ENCODE data around the gene ERBB3. TPM values are rescaled to one million over a fixed set of nuclear protein-coding genes. Genes with fewer than 3 reads are reported as not detected.
A peak's percentile ranks its signal among the peaks of the same experiment; 100 is the strongest.

ERBB3 gene
- total RNA-seq, 1 donor = 1.5 TPM

GRCh38 chr12:56145217-56145616 lies 65.3 kb downstream of the ERBB3 start:
- H3K4me3 ChIP-seq (ENCODE audit: low read depth, low read length) = no peak overlapping the region
- no peak for DNase-seq (ENCODE audit: low read depth)
- no peak for TF ChIP-seq CTCF (IDR thresholded peaks at IDR 0.05; ENCODE audit: insufficient read depth, low read length)

- no peak for TF ChIP-seq CTCF (IDR thresholded peaks at IDR 0.05; ENCODE audit: insufficient read depth, low read length)
- peak; percentile 63 for DNase-seq (ENCODE audit: low read depth)
Observed at GRCh38 chr12:56146492-56147460, 66.8 kb downstream of the ERBB3 start.

DNA sequence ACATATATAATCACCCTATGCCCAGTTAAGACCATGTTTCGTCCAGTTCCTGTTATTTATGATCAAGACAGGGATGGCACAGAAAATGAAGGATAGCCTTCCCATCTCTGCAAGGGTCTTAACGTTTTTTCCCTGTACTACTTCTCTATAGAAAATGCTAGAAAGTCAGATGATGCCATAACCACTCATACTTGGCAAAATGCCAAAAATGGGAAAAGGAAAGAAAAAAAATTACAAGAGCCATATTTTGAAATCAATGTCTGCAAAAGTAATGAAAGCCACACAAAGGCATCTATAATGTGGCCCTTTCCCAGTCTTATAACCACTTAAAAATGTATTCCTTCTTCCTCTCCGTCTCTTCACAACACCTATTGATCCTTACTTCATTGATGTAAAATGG lies 70.6 kb downstream of the ERBB3 start:
- no peak overlapping the region for H3K4me3 ChIP-seq (ENCODE audit: low read depth, low read length)
- peak; percentile 63 for DNase-seq (ENCODE audit: low read depth)
- TF ChIP-seq CTCF (IDR thresholded peaks at IDR 0.05; ENCODE audit: insufficient read depth, low read length) = no peak

More at GRCh38 chr12:56146492-56147460, 66.8 kb downstream of the ERBB3 start:
- no peak overlapping the region for H3K4me3 ChIP-seq (ENCODE audit: low read depth, low read length)

GRCh38 chr12:56151672-56152131 lies 71.7 kb downstream of the ERBB3 start:
- H3K4me3 ChIP-seq (ENCODE audit: low read depth, low read length) = peak overlapping the region; percentile 75
- no peak for DNase-seq (ENCODE audit: low read depth)
- TF ChIP-seq CTCF (IDR thresholded peaks at IDR 0.05; ENCODE audit: insufficient read depth, low read length) = peak; percentile 42

GRCh38 chr12:56152132-56152755 lies 72.3 kb downstream of the ERBB3 start, which contains the start of gene MYL6B:
Gene MYL6B, plus strand, starts transcription at chr12:56152587. Its CDS starts 1,332 bp downstream, at chr12:56153919.
- H3K4me3 ChIP-seq (ENCODE audit: low read depth, low read length) = peak within 1 kb of the TSS; percentile 75
- DNase-seq (ENCODE audit: low read depth) = peak; percentile 86
- TF ChIP-seq CTCF (IDR thresholded peaks at IDR 0.05; ENCODE audit: insufficient read depth, low read length) = no peak

Other genes starting within 250 kb of the ERBB3 start
- 9.7 and 11.1 TPM in 2 replicates for gene MMP19, start 237.2 kb upstream of the ERBB3 start, total RNA-seq (ENCODE audit: low replicate concordance)
- gene PYM1, start 152.3 kb upstream of the ERBB3 start, total RNA-seq (ENCODE audit: low replicate concordance) = 23.3 and 35.7 TPM in 2 replicates
- gene DGKA, start 149.0 kb upstream of the ERBB3 start, total RNA-seq (ENCODE audit: low replicate concordance) = 50.6 and 62.1 TPM in 2 replicates
- 0.27 and 0.82 TPM in 2 replicates for gene PMEL, start 114.1 kb upstream of the ERBB3 start, total RNA-seq (ENCODE audit: low replicate concordance)
- 8.5 and 38.5 TPM in 2 replicates for gene CDK2, start 113.3 kb upstream of the ERBB3 start, total RNA-seq (ENCODE audit: low replicate concordance)
- 47.8 and 75.2 TPM in 2 replicates for gene RAB5B, start 106.1 kb upstream of the ERBB3 start, total RNA-seq (ENCODE audit: low replicate concordance)
- gene SUOX, start 82.9 kb upstream of the ERBB3 start, total RNA-seq (ENCODE audit: low replicate concordance) = 20.4 and 40.4 TPM in 2 replicates
- gene IKZF4, start 59.1 kb upstream of the ERBB3 start, total RNA-seq (ENCODE audit: low replicate concordance) = 0.65 and 3.4 TPM in 2 replicates
- 321 and 893 TPM in 2 replicates for gene RPS26, start 38.2 kb upstream of the ERBB3 start, total RNA-seq (ENCODE audit: low replicate concordance)
- 102 and 141 TPM in 2 replicates for gene PA2G4, start 24.4 kb downstream of the ERBB3 start, total RNA-seq (ENCODE audit: low replicate concordance)
- 2,772 and 12,570 TPM in 2 replicates for gene RPL41, start 36.5 kb downstream of the ERBB3 start, total RNA-seq (ENCODE audit: low replicate concordance)
- 5.9 and 7.3 TPM in 2 replicates for gene ZC3H10, start 38.1 kb downstream of the ERBB3 start, total RNA-seq (ENCODE audit: low replicate concordance)
- 207 and 267 TPM in 2 replicates for gene ESYT1, start 48.1 kb downstream of the ERBB3 start, total RNA-seq (ENCODE audit: low replicate concordance)
- 74.2 and 125 TPM in 2 replicates for gene MYL6B, start 72.4 kb downstream of the ERBB3 start, total RNA-seq (ENCODE audit: low replicate concordance)
- 1,047 and 1,209 TPM in 2 replicates for gene MYL6, start 78.2 kb downstream of the ERBB3 start, total RNA-seq (ENCODE audit: low replicate concordance)
- gene SMARCC2, start 109.3 kb downstream of the ERBB3 start, total RNA-seq (ENCODE audit: low replicate concordance) = 69.4 and 222 TPM in 2 replicates
- 75.0 and 86.0 TPM in 2 replicates for gene RNF41, start 141.8 kb downstream of the ERBB3 start, total RNA-seq (ENCODE audit: low replicate concordance)
- gene NABP2, start 144.2 kb downstream of the ERBB3 start, total RNA-seq (ENCODE audit: low replicate concordance) = 13.9 and 31.5 TPM in 2 replicates
- gene SLC39A5, start 149.9 kb downstream of the ERBB3 start, total RNA-seq (ENCODE audit: low replicate concordance) = 0.18 TPM in 1 of 2 replicates, not detected in the other
- gene ANKRD52, start 178.2 kb downstream of the ERBB3 start, total RNA-seq (ENCODE audit: low replicate concordance) = 8.7 and 20.0 TPM in 2 replicates
- gene COQ10A, start 186.8 kb downstream of the ERBB3 start, total RNA-seq (ENCODE audit: low replicate concordance) = 5.1 and 8.0 TPM in 2 replicates
- gene CS, start 220.2 kb downstream of the ERBB3 start, total RNA-seq (ENCODE audit: low replicate concordance) = 40.9 and 117 TPM in 2 replicates
- gene CNPY2, start 235.8 kb downstream of the ERBB3 start, total RNA-seq (ENCODE audit: low replicate concordance) = 76.1 and 120 TPM in 2 replicates